OCI-LY1 (cell line): Measurements from ENCODE around the gene REXO2.

ENCODE experiments used
- EZH2 ChIP-seq: fragments of 200-600 bp; sonication (generic), shearing (Covaris generic); IDR thresholded peaks from 2 replicates; pipeline ENCODE4 v1.8.0; 2017; ENCODE audit warnings: borderline replicate concordance, mixed run types, mild to moderate bottlenecking, antibody characterized with exemption, low read length, moderate library complexity, mixed read lengths
- TF ChIP-seq, protein P1 (sequence below): fragments of 200-600 bp; sonication (generic), shearing (Covaris generic); IDR thresholded peaks from 2 replicates; pipeline ENCODE4 v1.5.1; 2017; ENCODE audit warnings: mild to moderate bottlenecking, antibody characterized with exemption, low read length, moderate library complexity, mixed read lengths

GRCh38 chr11:114463999-114464398 lies 24.7 kb downstream of the REXO2 start:
- TF ChIP-seq, protein P1, sequence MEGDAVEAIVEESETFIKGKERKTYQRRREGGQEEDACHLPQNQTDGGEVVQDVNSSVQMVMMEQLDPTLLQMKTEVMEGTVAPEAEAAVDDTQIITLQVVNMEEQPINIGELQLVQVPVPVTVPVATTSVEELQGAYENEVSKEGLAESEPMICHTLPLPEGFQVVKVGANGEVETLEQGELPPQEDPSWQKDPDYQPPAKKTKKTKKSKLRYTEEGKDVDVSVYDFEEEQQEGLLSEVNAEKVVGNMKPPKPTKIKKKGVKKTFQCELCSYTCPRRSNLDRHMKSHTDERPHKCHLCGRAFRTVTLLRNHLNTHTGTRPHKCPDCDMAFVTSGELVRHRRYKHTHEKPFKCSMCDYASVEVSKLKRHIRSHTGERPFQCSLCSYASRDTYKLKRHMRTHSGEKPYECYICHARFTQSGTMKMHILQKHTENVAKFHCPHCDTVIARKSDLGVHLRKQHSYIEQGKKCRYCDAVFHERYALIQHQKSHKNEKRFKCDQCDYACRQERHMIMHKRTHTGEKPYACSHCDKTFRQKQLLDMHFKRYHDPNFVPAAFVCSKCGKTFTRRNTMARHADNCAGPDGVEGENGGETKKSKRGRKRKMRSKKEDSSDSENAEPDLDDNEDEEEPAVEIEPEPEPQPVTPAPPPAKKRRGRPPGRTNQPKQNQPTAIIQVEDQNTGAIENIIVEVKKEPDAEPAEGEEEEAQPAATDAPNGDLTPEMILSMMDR = no peak
- no peak for TF ChIP-seq EZH2
